Mucosa of descending colon (tissue), 3 donors: ENCODE measurements around the gene VEPH1. TPM values are rescaled to one million over a fixed set of nuclear protein-coding genes. Genes with fewer than 3 reads are reported as not detected.
"Not testable (repeated sequence)": the region's sequence is repeated elsewhere in the genome, so short reads cannot be mapped to it uniquely, and the experiment has no call there.

Source experiments
- ATAC-seq: fragments of 200-7000 bp; cut with Tn5 transposase; one replicate; pipeline ENCODE4 v1.9.1; 2020; ENCODE audit warnings: mild to moderate bottlenecking, moderate library complexity
- DNase-seq, 3 donors: peaks; one replicate each; pipeline ENCODE4 v3.0.0-alpha.2; 2020
- H3K36me3 ChIP-seq: fragments of 200-600 bp; one replicate; pipeline ENCODE4 v1.8.0; 2021; ENCODE audit warnings: low read depth, mild to moderate bottlenecking
- H3K4me1 ChIP-seq: fragments of 200-600 bp; one replicate; pipeline ENCODE4 v1.8.0; 2021; ENCODE audit warnings: low read depth, mild to moderate bottlenecking
- H3K4me3 ChIP-seq: fragments of 200-600 bp; one replicate; pipeline ENCODE4 v1.8.0; 2021; ENCODE audit warnings: mild to moderate bottlenecking
- H3K9me3 ChIP-seq: fragments of 200-600 bp; one replicate; pipeline ENCODE4 v1.8.0; 2021; ENCODE audit warnings: mild to moderate bottlenecking
- intact Hi-C, 2 donors: fragments of 100-400 bp; cut with DNase I in 1 of 2; cut with micrococcal nuclease in 1 of 2; formaldehyde crosslinking; loops; one replicate each; pipeline versions ENCODE4 v1.11.0 to v1.11.1; 2022; cut with DNase I, micrococcal nuclease
- total RNA-seq, 3 donors: library from RNA; stranded (reverse); fragmentation: NEBNext Ultra II Directional in 2 of 3; extraction: Animal tissue kit (Norgen Biotek cat#: 25700) in 2 of 3; gene quantifications; one replicate each; pipeline versions ENCODE4 v1.2.1 to v1.2.4, GENCODE V29; 2021 to 2023
- TF ChIP-seq, protein P1 (sequence below): fragments of 200-600 bp; IDR thresholded peaks from one replicate; pipeline ENCODE4 v1.8.0; 2022; ENCODE audit warnings: antibody characterized with exemption, mild to moderate bottlenecking
- donor health status: DM: no; HTN: no; CAD: no; lungs with moderate emphysema.
- donor health status: DM: no; HTN: no; CAD: no.
- donor health status: DM: no; HTN: yes; CAD: no.

VEPH1 gene
- total RNA-seq, 3 donors from 2014 or later = 1.5 to 6.3 (median 4.8) TPM

DNA sequence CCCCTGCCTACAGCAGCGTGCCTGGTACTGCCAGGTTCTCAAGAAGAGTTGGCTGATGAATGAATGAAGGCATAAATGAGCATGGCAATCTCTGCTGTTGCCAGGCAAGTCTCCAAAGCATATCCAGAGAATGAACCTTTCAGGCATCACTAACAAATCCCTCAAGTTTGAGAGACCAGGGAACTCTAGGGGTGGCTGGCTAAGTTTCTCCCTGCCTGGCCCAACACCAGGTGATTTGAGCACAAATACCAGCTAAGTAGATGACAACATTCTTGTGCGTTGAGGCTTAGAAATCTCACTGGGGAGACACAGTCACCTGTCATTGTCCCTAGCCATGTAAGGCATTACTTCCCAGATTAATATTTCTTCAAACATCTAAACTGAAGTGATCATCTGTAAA, 147.9 kb downstream of the VEPH1 start:
- TF ChIP-seq, protein P1, sequence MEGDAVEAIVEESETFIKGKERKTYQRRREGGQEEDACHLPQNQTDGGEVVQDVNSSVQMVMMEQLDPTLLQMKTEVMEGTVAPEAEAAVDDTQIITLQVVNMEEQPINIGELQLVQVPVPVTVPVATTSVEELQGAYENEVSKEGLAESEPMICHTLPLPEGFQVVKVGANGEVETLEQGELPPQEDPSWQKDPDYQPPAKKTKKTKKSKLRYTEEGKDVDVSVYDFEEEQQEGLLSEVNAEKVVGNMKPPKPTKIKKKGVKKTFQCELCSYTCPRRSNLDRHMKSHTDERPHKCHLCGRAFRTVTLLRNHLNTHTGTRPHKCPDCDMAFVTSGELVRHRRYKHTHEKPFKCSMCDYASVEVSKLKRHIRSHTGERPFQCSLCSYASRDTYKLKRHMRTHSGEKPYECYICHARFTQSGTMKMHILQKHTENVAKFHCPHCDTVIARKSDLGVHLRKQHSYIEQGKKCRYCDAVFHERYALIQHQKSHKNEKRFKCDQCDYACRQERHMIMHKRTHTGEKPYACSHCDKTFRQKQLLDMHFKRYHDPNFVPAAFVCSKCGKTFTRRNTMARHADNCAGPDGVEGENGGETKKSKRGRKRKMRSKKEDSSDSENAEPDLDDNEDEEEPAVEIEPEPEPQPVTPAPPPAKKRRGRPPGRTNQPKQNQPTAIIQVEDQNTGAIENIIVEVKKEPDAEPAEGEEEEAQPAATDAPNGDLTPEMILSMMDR = no peak
- intact Hi-C loops = no loop called here
- ATAC-seq = no peak
- H3K4me3 ChIP-seq = no peak overlapping the region
- H3K4me1 ChIP-seq = no peaks in the 10 kb centered on the region
- no peak for DNase-seq
- no peaks in the 10 kb centered on the region for H3K36me3 ChIP-seq
- no peaks in the 10 kb centered on the region for H3K9me3 ChIP-seq

DNA sequence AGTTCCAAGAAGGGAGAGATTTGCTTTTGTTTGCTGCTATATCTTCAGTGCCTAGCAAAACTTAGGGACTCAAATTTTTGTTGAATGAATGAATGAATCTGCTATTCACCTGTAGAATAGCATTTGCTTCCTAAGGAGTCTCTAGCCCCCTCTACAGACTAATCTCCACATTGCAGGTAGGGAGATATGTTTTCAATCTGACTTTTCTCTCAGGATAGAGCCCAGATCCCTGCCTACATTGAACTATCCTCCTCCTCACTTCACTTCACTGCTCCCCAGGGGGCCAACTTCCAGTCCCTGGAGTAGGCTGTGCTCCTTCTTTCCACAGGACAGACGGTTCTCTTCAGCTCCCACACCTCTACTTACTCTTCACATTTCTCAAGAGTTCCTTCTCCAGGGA, 148.5 kb downstream of the VEPH1 start:
- intact Hi-C loops = no loop called here
- Histone ChIP-seq H3K9me3 (no peaks in the 10 kb centered on the region), H3K4me1 (no peaks in the 10 kb centered on the region), H3K4me3 (no peak overlapping the region), H3K36me3 (no peaks in the 10 kb centered on the region)
- DNase-seq (peak in 1 of 3 donors; percentile 29), ATAC-seq (no peak)
- TF ChIP-seq, protein P1 = no peak

GRCh38 chr3:157354254-157354653, 149.0 kb downstream of the VEPH1 start:
- DNase-seq (no peak), ATAC-seq (no peak)
- TF ChIP-seq, protein P1 = no peak
- no peaks in the 10 kb centered on the region for H3K4me1 ChIP-seq
- H3K9me3 ChIP-seq = no peaks in the 10 kb centered on the region
- no peaks in the 10 kb centered on the region for H3K36me3 ChIP-seq
- intact Hi-C loops = no loop called here
- H3K4me3 ChIP-seq = no peak overlapping the region

GRCh38 chr3:157353652-157354051, 149.6 kb downstream of the VEPH1 start:
- TF ChIP-seq, protein P1 = no peak
- no peak overlapping the region for H3K4me3 ChIP-seq
- DNase-seq (no peak), ATAC-seq (no peak)
- no peaks in the 10 kb centered on the region for H3K36me3 ChIP-seq
- no peaks in the 10 kb centered on the region for H3K9me3 ChIP-seq
- no peaks in the 10 kb centered on the region for H3K4me1 ChIP-seq
- intact Hi-C loops = no loop called here

GRCh38 chr3:157351981-157352380, 151.2 kb downstream of the VEPH1 start:
- ATAC-seq = no peak
- Histone ChIP-seq H3K4me3 (no peak overlapping the region), H3K9me3 (no peaks in the 10 kb centered on the region), H3K36me3 (no peaks in the 10 kb centered on the region), H3K4me1 (no peaks in the 10 kb centered on the region)
- no peak for DNase-seq
- intact Hi-C loops = no loop called here
- TF ChIP-seq, protein P1 = no peak

- H3K36me3 ChIP-seq, H3K4me1 ChIP-seq, H3K4me3 ChIP-seq, DNase-seq, ATAC-seq, intact Hi-C loops, H3K9me3 ChIP-seq: not testable (repeated sequence)
Observed at GRCh38 chr3:157350651-157351050, 152.6 kb downstream of the VEPH1 start.

- H3K4me1 ChIP-seq, ATAC-seq, H3K36me3 ChIP-seq, H3K9me3 ChIP-seq, H3K4me3 ChIP-seq, intact Hi-C loops, DNase-seq: not testable (repeated sequence)
Observed at GRCh38 chr3:157348304-157349075, 154.7 kb downstream of the VEPH1 start.
